Testis (tissue), 3 donors: ENCODE results near the gene PNPLA6. TPM values are rescaled to one million over a fixed set of nuclear protein-coding genes. Genes with fewer than 3 reads are reported as not detected.
A peak's percentile ranks its signal among the peaks of the same experiment; 100 is the strongest.

Experiments
- DNase-seq: peaks from one replicate; pipeline ENCODE4 v3.0.0-alpha.2; 2019
- H3K27ac ChIP-seq, 2 donors: fragments of 200-600 bp; sonication (generic); one replicate each; pipeline ENCODE4 v1.5.1; 2019
- H3K27me3 ChIP-seq: fragments of 200-600 bp; sonication (generic); one replicate; pipeline ENCODE4 v1.5.1; 2019
- H3K36me3 ChIP-seq: fragments of 200-600 bp; sonication (generic); one replicate; pipeline ENCODE4 v1.5.1; 2017; ENCODE audit warnings: low read depth; ENCODE audit errors: missing control alignments
- H3K4me1 ChIP-seq: fragments of 200-600 bp; sonication (generic); one replicate; pipeline ENCODE4 v1.5.1; 2019
- H3K4me3 ChIP-seq, 2 donors: fragments of 200-600 bp; sonication (generic); one replicate each; pipeline ENCODE4 v1.5.1; 2017 to 2019
- H3K9me3 ChIP-seq: fragments of 200-600 bp; sonication (generic); one replicate; pipeline ENCODE4 v1.5.1; 2017
- POLR2A ChIP-seq: fragments of 450-650 bp; IDR thresholded peaks from one replicate; pipeline ENCODE4 v1.6.1; 2017; ENCODE audit warnings: antibody characterized with exemption, mild to moderate bottlenecking, moderate library complexity
- WGBS, 2 donors: methylation state at CpG; one replicate each; pipeline ENCODE4 v1.1.5; 2018; 5-methylcytosine and 5-hydroxymethylcytosine counted together
- intact Hi-C: fragments of 100-400 bp; cut with DNase I; formaldehyde crosslinking; loops from one replicate; pipeline ENCODE4 v1.15.1; 2023; ENCODE audit warnings: low total_unique reads
- polyA plus RNA-seq: library from polyadenylated mRNA; stranded (reverse); fragments of 350-450 nt; fragmentation: Illumina TruSeq; extraction: RNeasy Lipid Tissue Mini Kit (QIAGEN cat#74804); gene quantifications from one replicate; pipeline ENCODE4 v1.2.3, GENCODE V29; 2014; ENCODE audit warnings: low read depth, low replicate concordance; ENCODE audit not compliant: insufficient read depth
- total RNA-seq, 2 donors: library from RNA; depleted of rRNA; stranded (reverse); fragments of >200 nt; gene quantifications; one replicate each; pipeline ENCODE4 v1.2.3, GENCODE V29; 2016
- TF ChIP-seq, protein P1 (sequence below), 3 experiments: fragments of 450-650 bp in 2 of 3; fragments of 200-600 bp in 1 of 3; sonication (generic) in 1 of 3; IDR thresholded peaks; one replicate each; pipeline ENCODE4 v1.5.1; 2016 to 2019; ENCODE audit warnings: antibody characterized with exemption in 3 of 3, mild to moderate bottlenecking in 2 of 3, moderate library complexity in 1 of 3

PNPLA6 gene
- total and polyA plus RNA-seq, 3 donors from 2014 or later = 109 to 153 (median 143) TPM

- WGBS, 2 donors = 22 to 38% methylated on average over 15 of the region's 15 CpGs
- Histone ChIP-seq H3K27ac (peak overlapping the region; percentile 30 to 55), H3K4me3 (no peak overlapping the region), H3K27me3 (no peaks in the 10 kb centered on the region), H3K9me3 (no peaks in the 10 kb centered on the region), H3K4me1 (peaks cover 30% of the 10 kb centered on the region), H3K36me3 (no peaks in the 10 kb centered on the region)
- DNase-seq = peak; percentile 92
- intact Hi-C loops = no loop called here
- no peak for TF ChIP-seq POLR2A
- TF ChIP-seq, protein P1, sequence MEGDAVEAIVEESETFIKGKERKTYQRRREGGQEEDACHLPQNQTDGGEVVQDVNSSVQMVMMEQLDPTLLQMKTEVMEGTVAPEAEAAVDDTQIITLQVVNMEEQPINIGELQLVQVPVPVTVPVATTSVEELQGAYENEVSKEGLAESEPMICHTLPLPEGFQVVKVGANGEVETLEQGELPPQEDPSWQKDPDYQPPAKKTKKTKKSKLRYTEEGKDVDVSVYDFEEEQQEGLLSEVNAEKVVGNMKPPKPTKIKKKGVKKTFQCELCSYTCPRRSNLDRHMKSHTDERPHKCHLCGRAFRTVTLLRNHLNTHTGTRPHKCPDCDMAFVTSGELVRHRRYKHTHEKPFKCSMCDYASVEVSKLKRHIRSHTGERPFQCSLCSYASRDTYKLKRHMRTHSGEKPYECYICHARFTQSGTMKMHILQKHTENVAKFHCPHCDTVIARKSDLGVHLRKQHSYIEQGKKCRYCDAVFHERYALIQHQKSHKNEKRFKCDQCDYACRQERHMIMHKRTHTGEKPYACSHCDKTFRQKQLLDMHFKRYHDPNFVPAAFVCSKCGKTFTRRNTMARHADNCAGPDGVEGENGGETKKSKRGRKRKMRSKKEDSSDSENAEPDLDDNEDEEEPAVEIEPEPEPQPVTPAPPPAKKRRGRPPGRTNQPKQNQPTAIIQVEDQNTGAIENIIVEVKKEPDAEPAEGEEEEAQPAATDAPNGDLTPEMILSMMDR (IDR thresholded peaks at IDR 0.05) = no peak
Measured at GRCh38 chr19:7602240-7602934, 66.9 kb downstream of the PNPLA6 start.

- intact Hi-C loops = no loop called here
- H3K27me3 ChIP-seq = no peaks in the 10 kb centered on the region
- no peak overlapping the region for H3K4me3 ChIP-seq
- no peaks in the 10 kb centered on the region for H3K9me3 ChIP-seq
- peaks cover 33% of the 10 kb centered on the region for H3K4me1 ChIP-seq
- DNase-seq = no peak
- 13 to 34% methylated on average over 11 of the region's 11 CpGs for WGBS, 2 donors
- no peaks in the 10 kb centered on the region for H3K36me3 ChIP-seq
- peak overlapping the region in 1 of 2 donors; percentile 55 for H3K27ac ChIP-seq
- TF ChIP-seq POLR2A = no peak
- TF ChIP-seq, protein P1 (IDR thresholded peaks at IDR 0.05) = no peak
Measured at GRCh38 chr19:7602935-7603497, 67.5 kb downstream of the PNPLA6 start.

DNA sequence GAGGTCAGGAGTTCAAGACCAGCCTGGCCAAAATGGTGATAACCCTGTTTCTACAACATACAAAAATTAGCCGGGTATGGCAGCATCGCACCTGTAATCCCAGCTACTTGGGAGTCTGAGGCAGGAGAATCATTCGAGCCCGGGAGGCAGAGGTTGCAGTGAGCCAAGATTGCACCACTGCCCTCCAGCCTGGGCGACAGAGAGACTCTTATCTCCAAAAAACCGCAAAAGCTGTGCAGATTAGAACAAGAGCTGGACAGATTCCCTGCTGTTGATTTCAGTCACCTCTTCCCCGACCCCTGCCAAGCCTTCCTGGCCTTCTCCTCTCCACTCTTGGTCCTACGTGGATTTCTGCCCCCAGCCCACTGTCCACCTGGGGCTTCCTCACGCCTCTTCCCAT, 68.4 kb downstream of the PNPLA6 start:
- Histone ChIP-seq H3K4me3 (no peak overlapping the region), H3K27me3 (no peaks in the 10 kb centered on the region), H3K9me3 (no peaks in the 10 kb centered on the region), H3K36me3 (no peaks in the 10 kb centered on the region), H3K27ac (no peak overlapping the region), H3K4me1 (peaks cover 33% of the 10 kb centered on the region)
- intact Hi-C loops = no loop called here
- WGBS, 2 donors = 62 to 63% methylated on average over 9 of the region's 9 CpGs
- no peak for TF ChIP-seq POLR2A
- TF ChIP-seq, protein P1 (IDR thresholded peaks at IDR 0.05) = no peak
- DNase-seq = no peak

- Histone ChIP-seq H3K27me3 (no peaks in the 10 kb centered on the region), H3K4me1 (peaks cover 33% of the 10 kb centered on the region), H3K9me3 (no peaks in the 10 kb centered on the region), H3K36me3 (no peaks in the 10 kb centered on the region), H3K4me3 (peak overlapping the region in 1 of 2 donors; percentile 31), H3K27ac (no peak overlapping the region)
- peak; percentile 75 for DNase-seq
- TF ChIP-seq POLR2A = no peak
- TF ChIP-seq, protein P1 (IDR thresholded peaks at IDR 0.05) = no peak
- WGBS, 2 donors = 45 to 56% methylated on average over 14 of the region's 14 CpGs
- intact Hi-C loops = no loop called here
Measured at GRCh38 chr19:7605490-7606222, 70.1 kb downstream of the PNPLA6 start.
